H1 (cell line): ENCODE measurements around the gene MPIG6B.

Experiments used
- CBX8 ChIP-seq: fragments of 300-800, 300-1000 bp; sonication (generic); IDR thresholded peaks from 2 replicates; pipeline ENCODE4 v1.7.1; 2016; ENCODE audit warnings: low read depth, low read length, borderline replicate concordance
- EZH2 ChIP-seq: fragments of 200-600 bp; sonication (generic); IDR thresholded peaks from 2 replicates; pipeline ENCODE4 v1.7.1; 2012; ENCODE audit warnings: low read depth, mild to moderate bottlenecking, moderate library complexity, low read length, inconsistent platforms; ENCODE audit not compliant: severe bottlenecking
- TEAD4 ChIP-seq: IDR thresholded peaks from 2 replicates; pipeline ENCODE4 v1.6.1; 2012; ENCODE audit warnings: low read depth, low read length, inconsistent platforms, mixed read lengths
- TF ChIP-seq, protein P1 (sequence below), 3 experiments: IDR thresholded peaks; 1 replicate in 2 of 3; 2 replicates in 1 of 3; pipeline versions ENCODE4 v1.5.1 to v1.6.1; 2011; ENCODE audit warnings: low read length in 3 of 3, mild to moderate bottlenecking in 3 of 3, inconsistent platforms in 2 of 3, low read depth in 1 of 3, moderate library complexity in 1 of 3; ENCODE audit not compliant: insufficient read depth in 1 of 3; ENCODE audit errors: control extremely low read depth in 1 of 3

GRCh38 chr6:31727717-31728671, 4.8 kb downstream of the MPIG6B start:
- TF ChIP-seq EZH2, result no peak
- TF ChIP-seq, protein P1, sequence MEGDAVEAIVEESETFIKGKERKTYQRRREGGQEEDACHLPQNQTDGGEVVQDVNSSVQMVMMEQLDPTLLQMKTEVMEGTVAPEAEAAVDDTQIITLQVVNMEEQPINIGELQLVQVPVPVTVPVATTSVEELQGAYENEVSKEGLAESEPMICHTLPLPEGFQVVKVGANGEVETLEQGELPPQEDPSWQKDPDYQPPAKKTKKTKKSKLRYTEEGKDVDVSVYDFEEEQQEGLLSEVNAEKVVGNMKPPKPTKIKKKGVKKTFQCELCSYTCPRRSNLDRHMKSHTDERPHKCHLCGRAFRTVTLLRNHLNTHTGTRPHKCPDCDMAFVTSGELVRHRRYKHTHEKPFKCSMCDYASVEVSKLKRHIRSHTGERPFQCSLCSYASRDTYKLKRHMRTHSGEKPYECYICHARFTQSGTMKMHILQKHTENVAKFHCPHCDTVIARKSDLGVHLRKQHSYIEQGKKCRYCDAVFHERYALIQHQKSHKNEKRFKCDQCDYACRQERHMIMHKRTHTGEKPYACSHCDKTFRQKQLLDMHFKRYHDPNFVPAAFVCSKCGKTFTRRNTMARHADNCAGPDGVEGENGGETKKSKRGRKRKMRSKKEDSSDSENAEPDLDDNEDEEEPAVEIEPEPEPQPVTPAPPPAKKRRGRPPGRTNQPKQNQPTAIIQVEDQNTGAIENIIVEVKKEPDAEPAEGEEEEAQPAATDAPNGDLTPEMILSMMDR (IDR thresholded peaks at IDR 0.05; ENCODE audit: control extremely low read depth in 1 of 3, insufficient read depth in 1 of 3, low read depth in 1 of 3, low read length in 3 of 3), result no peak
- no peak for TF ChIP-seq CBX8
- TF ChIP-seq TEAD4, result no peak
